Panc1 (cell line): Measurements from ENCODE around the gene TEX53.

Source experiments
- CTCF ChIP-seq: fragments of 450-650 bp; IDR thresholded peaks from 2 replicates; pipeline ENCODE4 v1.5.1; 2017; ENCODE audit warnings: mild to moderate bottlenecking
- POLR2AphosphoS5 ChIP-seq: IDR thresholded peaks from 2 replicates; pipeline ENCODE4 v1.6.1; 2012; ENCODE audit warnings: mild to moderate bottlenecking, low read depth, low read length, moderate library complexity
- SIN3A ChIP-seq: IDR thresholded peaks from 2 replicates; pipeline ENCODE4 v1.6.1; 2012; ENCODE audit warnings: low read depth, mild to moderate bottlenecking, low read length, moderate library complexity, borderline replicate concordance; ENCODE audit not compliant: insufficient read depth
- TCF7L2 ChIP-seq: IDR thresholded peaks from 2 replicates; pipeline ENCODE4 v1.6.1; 2011; ENCODE audit warnings: mild to moderate bottlenecking, low read depth, low read length, inconsistent platforms

GRCh38 chr9:114662081-114662989 is 4.7 kb upstream of the TEX53 start:
- TF ChIP-seq CTCF (peak; percentile 83), POLR2AphosphoS5 (no peak), SIN3A (no peak), TCF7L2 (no peak)
